HL-60 (cell line): ENCODE measurements around the gene DYRK1A.

Source experiments
- DNase-seq, 2 experiments: peaks; one replicate each; pipeline ENCODE4 v3.0.0-alpha.2; 2010 to 2020; ENCODE audit warnings: low read depth in 1 of 2, low spot score in 1 of 2
- H3K27ac ChIP-seq: fragments of 250-450 bp; sonication (Bioruptor Pico); replicated peaks from 2 replicates; pipeline ENCODE4 v1.5.1; 2020; ENCODE audit warnings: mild to moderate bottlenecking, moderate library complexity
- H3K27me3 ChIP-seq: fragments of 250-450 bp; sonication (Bioruptor Pico); 2 replicates; pipeline ENCODE4 v1.5.1; 2021; ENCODE audit warnings: mild to moderate bottlenecking, moderate library complexity; ENCODE audit not compliant: insufficient read depth, poor library complexity, severe bottlenecking
- H3K4me3 ChIP-seq: replicated peaks from 2 replicates; pipeline ENCODE4 v1.5.1; 2011; ENCODE audit warnings: mild to moderate bottlenecking, control low read depth, low read length; ENCODE audit not compliant: insufficient read depth
- CTCF ChIP-seq: IDR thresholded peaks from one replicate; pipeline ENCODE4 v1.5.1; 2011; ENCODE audit warnings: low read length, control low read depth, inconsistent platforms; ENCODE audit not compliant: insufficient read depth
- GABPA ChIP-seq: IDR thresholded peaks from 2 replicates; pipeline ENCODE4 v1.6.1; 2012; ENCODE audit warnings: low read depth
- POLR2AphosphoS5 ChIP-seq: IDR thresholded peaks from 2 replicates; pipeline ENCODE4 v1.6.1; 2012; ENCODE audit warnings: low read depth
- REST ChIP-seq: IDR thresholded peaks from 2 replicates; pipeline ENCODE4 v1.6.1; 2012; ENCODE audit warnings: low read depth; ENCODE audit not compliant: insufficient replicate concordance
- SPI1 ChIP-seq: IDR thresholded peaks from 2 replicates; pipeline ENCODE4 v1.6.1; 2012; ENCODE audit warnings: low read depth, mild to moderate bottlenecking, borderline replicate concordance

DYRK1A gene

GRCh38 chr21:37529649-37530048 is 163.1 kb downstream of the DYRK1A start:
- Histone ChIP-seq H3K27me3 (no peaks in the 10 kb centered on the region), H3K4me3 (no peak overlapping the region), H3K27ac (no peak overlapping the region)
- no peak for DNase-seq
- no peak for TF ChIP-seq GABPA
- no peak for TF ChIP-seq SPI1
- TF ChIP-seq CTCF = no peak
- TF ChIP-seq REST = no peak
- no peak for TF ChIP-seq POLR2AphosphoS5

GRCh38 chr21:37530901-37531351 is 164.4 kb downstream of the DYRK1A start:
- TF ChIP-seq GABPA = no peak
- no peak for TF ChIP-seq SPI1
- no peak for TF ChIP-seq REST
- no peak for TF ChIP-seq POLR2AphosphoS5
- TF ChIP-seq CTCF = no peak
- H3K27me3 ChIP-seq = no peaks in the 10 kb centered on the region
- no peak for DNase-seq
- no peak overlapping the region for H3K27ac ChIP-seq
- no peak overlapping the region for H3K4me3 ChIP-seq

GRCh38 chr21:37531431-37531932 is 164.9 kb downstream of the DYRK1A start:
- no peaks in the 10 kb centered on the region for H3K27me3 ChIP-seq
- no peak for TF ChIP-seq GABPA
- no peak for TF ChIP-seq CTCF
- TF ChIP-seq POLR2AphosphoS5 = no peak
- TF ChIP-seq SPI1 = no peak
- TF ChIP-seq REST = no peak
- H3K4me3 ChIP-seq = no peak overlapping the region
- no peak for DNase-seq
- no peak overlapping the region for H3K27ac ChIP-seq
